NCI-H187 treated with DMSO at 0.1 percent for 48 hours (cell line): ENCODE measurements around the gene LDLRAD4.

Experiments
- DNase-seq: peaks from one replicate; lab custom pipeline; 2025; lab: John Stamatoyannopoulos, UW

LDLRAD4 gene

DNA sequence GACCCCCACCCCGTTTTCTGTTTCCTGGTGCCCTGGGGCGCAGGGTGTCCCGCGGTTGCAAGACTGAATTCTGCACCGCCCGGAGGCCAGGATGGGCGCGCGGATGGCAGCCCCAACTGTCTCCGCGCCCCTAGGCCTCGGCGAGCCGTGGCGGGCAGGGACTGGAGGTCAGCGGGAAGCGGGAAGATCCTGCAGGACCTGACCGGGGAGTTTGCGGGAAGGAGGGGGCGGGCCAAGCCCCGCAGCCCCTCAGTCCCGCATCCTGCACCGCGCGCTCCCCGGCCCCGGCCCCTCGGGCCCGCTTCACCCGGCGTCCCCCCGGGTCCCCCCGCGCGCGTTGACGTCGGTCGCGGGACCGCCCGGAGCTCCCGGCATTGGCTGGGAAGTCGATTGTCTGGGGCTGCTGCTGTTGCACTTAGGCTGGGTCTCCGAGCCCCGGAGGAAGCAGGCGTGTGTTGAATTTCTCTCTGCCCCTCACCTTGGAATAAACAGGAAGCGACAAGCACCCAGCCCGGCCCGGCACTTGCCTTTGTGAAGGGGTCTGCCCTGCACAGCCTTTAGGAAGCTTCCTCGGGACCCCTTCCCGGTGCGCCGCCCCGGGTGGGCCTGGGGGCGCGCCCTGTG lies at the start of gene LDLRAD4:
Gene LDLRAD4, plus strand, starts transcription at position 393 of the 624 bp plus-strand sequence.
- no peak for DNase-seq

DNA sequence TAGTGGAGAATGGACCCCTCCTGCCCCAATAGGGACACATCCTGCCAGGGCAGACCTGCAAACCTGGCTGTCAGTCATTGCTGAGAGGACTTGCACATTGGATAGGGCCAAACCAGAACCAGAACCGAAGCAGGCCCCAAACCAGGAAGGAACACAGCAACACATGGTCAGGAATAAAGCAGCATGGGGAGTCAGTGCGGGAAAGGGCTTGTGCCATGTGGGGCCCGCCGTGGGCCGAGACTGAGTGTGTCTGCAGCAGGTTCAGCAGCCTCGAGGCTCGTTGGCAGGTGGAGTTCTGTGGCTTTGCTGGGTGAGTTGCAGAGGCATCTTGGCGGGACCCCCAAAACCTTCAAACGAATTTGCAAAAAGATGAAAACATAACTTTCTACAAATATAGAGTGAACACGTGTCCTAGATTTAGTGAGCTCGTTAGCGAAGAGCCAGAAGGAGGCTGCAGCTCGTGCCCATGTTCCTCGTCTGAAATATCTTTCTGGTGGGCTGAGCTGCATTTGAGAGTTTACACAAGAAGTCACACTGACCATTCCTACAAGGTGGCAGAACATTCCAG lies 44.9 kb upstream of the LDLRAD4 start:
- no peak for DNase-seq

DNA sequence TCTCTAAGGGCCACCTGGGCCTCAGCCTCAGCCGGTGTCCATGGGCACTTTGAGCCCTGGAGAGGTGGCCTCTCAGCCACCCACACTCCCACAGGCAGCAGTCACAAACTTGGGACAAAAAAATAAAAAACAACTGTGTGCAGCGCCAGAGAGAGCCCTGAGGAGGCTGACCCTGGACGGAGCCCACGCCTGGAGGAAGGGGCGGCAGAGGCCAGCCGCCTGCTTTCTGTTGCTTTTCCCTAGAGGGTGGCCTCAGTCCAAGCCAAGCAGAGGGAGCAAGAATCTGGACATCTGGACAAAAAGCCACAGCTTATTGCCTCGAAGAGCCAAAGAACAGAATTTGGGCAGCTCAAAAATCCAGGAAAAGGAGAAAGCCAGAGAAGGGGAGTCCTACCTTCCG lies 43.3 kb upstream of the LDLRAD4 start:
- DNase-seq, result no peak

DNA sequence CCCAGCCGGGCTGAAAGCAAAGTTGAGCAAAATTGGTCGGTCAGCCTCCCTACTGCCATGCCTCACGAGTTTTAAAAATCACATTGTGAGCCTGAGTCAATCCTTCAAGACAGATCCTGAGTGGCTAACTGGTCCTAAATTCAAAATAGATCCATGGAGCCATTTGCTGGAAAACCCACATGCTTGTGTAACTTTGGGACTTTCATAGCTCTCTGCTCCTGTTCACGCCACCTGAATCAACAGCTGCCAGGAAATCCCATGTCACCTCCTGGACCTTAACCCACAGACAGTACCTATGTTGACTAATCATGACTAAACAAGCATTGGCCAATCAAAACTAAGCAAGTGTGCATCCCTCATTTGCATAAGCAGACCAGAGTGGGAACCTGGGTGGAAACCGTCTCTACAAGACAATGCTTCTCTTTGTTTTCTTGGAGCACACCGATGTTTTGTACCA lies 42.8 kb upstream of the LDLRAD4 start:
- DNase-seq, result no peak

DNA sequence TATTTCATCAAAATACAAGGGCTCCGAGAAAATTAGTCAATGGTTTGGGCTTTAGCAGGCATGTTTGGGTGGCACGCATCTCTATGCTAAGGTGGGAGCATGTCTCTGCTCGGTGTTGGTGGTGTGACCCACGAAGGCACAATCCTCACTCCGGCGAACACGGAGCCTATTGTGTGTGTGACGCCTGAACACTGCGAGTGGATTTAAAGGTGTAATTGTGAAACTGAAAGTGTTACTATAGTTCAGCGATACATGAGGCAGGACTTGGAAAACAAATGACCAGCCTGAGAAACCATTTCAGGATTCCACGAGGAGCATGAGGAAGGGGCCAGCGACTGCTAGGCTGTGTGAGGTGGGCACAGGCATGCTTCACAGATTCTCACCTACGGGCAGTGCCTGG lies 41.7 kb upstream of the LDLRAD4 start:
- no peak for DNase-seq

DNA sequence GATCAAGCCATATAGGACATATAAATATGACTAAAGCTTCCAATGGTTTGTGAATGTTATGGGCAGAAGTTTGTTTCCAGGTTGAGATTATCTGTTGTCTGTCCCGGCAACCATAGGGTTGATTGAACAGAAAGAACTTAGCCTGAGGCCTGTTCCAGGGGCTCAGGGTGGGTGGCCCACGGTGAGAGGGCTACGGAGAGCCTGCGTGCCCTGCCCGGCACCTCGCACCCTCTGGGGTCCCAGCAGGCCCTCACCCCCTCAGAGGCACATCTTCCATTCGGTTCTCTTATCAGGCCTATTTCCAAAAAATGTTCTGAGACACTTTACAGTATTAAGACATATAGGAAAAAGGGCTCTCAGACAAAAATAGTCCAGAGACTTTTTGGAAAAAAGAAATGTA lies 40.4 kb upstream of the LDLRAD4 start:
- DNase-seq, result no peak

DNA sequence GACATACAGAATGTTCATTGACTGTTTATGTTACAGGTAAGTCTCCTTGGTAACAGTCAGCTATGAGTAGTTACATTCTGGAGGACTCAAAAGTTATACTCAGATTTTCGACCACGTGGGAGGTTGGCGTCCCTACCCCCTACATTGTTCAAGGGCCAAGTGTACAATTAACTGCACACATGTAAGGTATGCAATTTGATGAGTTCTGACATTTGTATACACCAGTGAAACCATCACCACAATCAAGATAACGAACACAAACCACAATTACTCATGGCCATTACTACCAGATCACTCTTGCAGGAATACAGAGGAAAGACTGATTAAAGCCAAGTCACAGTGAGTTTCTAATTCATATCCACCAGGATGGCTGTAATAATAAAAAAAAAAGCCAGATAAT lies 39.6 kb upstream of the LDLRAD4 start:
- DNase-seq, result no peak

DNA sequence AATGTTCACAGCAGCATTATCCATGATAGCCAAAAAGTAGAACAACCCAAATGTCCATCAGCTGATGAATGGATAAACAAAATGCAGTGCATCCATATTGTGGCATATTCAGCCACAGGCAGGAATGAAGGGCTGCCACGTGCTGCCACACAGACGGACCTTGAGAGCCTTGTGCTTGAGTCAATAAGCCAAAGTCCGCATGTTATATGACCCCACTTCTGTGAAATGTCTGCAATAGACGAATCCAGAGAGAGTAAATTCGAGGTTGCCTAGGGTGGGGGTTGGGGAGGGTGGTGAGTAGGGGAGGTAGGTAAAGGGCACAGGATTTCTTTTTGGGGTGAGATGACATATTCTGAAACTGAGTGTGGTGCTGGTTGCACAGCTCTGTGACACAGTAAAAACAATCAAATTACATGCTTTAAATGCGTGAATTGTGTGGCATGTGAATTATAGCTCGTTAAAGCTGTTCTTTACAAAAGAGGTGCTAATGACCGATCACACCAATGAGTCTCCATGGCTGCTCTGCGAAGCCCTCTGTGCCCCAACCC lies 38.9 kb upstream of the LDLRAD4 start:
- no peak for DNase-seq

DNA sequence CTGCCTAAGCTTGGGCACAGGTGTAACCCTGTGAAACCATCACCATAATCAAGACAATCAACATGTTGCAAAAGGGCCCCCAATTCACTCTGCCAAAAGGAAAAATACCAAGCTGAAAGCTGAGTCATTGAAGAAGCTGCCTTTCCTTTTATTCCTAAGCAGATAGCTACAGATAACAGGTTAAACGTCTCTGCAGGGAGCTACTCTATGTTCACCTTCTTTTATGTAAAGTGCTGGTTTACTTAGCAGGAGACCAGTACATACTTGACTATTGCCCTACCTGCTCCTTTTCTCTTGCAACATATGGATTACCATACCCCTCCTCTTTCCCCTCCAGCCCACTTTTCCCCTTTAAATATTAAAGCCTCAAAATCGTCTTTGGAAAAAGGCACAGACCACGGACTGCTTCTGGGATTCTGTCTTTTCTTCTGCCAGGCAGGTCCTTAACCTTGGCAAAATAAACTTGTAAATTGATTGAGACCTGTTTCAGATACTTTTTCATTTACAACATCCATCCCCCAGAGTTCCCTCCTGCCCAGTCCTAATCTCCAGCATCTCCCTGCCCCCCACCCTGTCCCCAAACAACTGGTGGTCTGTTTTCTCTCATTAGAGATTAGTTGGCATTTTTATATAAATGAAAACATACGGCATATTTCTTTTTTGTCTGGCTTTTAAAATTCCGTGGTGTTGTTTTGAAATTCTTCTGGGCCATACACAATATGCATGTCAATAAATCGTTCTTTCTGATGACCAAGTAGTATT lies 37.8 kb upstream of the LDLRAD4 start:
- no peak for DNase-seq

DNA sequence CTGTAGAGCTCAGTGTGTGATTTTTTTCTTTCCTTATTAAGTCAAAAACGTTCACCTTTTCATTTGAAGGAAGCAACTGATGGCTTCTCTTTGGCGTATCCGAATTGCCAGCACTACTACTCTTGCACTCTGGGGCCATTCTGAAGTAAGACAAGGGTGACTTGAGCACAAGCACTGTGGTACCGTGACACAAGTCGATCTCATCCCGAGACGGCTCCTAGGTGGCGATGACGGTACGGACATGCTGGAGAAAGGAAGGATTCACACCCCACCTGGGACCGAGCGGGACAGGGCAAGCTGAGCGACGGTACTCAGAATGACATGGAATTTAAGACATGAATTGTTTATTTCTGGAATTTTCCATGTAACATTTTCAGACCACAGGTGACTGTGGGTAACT lies 36.8 kb upstream of the LDLRAD4 start:
- DNase-seq, result no peak

DNA sequence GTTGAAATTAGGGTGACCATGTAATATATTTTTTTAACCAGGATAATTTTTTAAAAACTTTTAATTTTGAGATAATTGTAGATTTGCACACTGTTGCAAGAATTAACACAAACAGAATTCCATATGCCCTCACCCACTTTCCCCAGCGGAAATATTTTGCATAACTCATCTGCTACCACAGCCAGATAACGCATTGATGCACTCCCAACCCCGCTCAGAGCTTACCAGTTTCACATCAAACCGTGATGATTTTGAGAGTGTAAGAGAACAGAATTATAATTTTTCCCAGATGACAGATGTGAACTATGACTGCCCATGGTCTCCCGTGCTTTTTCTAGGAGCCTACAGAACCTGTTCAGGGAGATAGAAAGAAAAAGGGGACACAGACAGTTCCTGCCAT lies 35.2 kb upstream of the LDLRAD4 start:
- DNase-seq, result no peak

DNA sequence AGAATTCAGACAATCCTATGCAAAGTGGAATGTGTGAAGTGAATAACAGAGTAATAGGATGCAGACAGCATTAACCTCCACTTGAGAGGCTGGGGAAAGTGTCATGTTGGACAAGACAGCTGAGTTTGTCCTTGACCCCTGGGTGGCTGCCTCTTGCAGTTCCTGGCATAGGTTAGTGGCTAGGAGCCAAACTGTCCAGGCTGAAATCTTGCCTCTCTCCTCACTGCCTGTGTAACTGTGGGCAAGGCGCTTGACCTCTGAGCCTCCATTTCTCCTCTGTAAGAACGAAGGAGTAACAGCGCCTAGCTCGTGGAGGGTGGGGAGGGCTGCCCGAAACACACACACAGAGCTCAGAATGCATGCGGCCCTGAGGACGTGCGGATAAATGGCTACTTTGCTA lies 34.8 kb upstream of the LDLRAD4 start:
- DNase-seq, result no peak

DNA sequence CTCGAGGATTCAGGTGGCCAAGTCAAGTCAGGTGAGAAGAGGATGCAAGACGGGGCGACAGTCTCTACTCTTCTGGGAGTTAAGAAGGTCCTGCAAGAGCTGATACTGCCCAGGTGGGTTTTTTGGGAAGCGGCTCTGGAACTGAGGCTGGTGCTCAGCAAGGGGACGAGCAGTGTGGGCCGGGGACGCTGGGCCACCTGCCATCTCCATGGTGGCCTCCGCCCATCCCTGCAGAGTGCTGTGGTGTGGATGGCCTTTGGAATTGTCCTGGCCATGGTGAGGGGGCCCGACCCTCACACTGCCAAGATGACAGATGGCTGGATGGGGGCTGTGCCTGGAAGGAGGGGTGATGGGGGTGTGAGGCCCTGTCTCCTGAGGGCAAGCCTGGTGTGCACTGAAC lies 34.2 kb upstream of the LDLRAD4 start:
- DNase-seq, result no peak

DNA sequence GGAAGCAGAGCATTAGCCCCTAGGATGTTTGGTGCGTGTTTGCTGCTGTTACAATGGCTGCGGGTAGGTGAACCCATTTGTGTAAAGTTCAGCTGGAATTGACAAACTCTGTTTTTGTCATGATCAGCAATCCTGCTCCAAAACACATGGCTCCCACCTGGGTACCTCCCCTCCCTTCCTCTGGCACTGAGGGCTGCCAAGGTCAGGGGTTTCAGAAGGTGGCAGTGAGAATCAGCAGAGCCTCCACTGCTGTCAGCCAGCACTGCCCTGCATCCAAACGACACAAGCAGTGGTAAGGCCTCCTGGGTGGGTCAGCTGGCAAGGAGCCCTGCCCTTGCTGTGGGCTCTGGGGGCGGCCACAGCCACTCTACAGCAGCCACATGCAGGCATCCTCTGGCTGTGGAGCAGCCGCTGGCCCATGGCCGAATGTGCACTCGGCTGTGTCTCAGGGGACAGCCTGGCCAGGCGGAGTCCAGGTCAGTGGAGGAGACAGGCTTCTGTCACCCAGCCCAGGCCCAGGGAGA lies 32.8 kb upstream of the LDLRAD4 start:
- DNase-seq, result no peak

DNA sequence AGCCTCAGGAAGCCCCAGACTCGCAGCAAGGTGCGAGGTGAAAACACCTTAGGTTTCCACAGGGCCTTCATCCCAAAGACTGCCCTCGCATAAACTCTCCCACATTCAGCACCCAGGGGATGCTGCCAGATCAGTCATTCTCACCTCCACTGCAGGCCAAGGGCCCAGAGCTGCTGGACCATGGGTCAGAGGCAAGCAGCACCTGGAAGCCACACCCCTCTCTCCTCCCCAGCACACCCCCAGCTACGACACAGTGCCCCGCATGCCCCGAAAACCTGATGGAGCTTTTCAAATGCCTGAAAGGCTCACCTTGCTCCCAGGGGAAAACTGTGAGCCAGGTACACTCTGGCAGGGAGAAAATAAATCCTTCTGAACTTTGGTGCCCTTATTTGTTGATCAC lies 31.9 kb upstream of the LDLRAD4 start:
- DNase-seq, result no peak

DNA sequence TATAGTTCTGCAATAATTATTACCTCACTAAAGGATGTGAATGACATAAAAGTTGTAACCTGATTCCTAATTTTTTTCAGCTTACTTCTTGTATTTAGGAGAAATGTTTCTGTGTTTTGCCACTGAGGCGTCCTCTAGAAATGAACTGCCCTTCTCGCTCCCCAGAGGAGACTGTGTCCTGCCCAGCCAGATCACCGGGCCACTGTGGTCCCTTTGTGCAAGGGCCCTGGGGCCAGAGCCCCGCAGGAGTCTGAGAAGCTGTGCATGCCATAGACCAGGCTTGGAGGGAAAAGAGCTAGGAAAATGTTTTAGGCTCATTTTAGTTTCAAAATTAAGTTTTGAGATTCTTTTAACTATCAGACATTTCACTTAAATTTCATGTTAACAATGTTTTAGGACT lies 31.1 kb upstream of the LDLRAD4 start:
- DNase-seq, result no peak

DNA sequence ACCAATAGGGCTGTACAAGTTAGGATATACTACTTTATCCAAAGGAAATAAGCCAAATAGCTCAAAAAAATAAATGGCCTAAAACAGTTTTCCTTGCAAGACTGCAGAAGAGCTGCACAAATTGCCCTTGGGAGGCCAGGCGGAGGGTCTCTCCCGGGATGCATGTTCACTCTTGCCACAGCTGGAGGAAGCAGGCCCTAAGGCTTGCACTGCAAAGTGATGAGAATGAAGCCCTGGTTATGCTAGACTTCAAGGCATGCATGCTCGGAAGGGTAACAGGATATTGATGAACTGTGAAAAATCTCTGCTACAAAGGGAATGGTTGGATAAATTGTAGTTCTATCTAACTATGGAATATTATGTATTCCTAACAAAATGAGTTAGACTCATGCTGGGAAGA lies 27.5 kb upstream of the LDLRAD4 start:
- DNase-seq, result no peak

DNA sequence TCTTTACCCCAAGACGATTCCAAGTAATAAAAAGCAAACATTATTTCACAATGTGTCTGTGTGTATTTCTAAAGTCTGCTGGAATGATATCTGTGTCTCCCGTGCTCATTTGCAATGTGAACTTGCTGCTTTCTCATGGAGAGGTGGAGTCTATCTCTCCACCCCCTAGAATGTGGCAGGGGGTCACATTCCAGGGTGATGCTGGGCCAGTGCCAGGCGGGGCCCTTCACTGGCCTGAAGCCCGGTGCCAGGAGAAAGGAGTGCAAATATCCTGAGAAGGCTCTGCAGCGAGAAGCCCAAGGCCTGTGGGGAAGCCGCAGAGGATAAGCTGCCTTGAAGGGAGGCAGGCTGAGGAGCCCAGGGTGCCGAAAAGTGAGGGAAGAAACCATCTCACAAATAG lies 26.8 kb upstream of the LDLRAD4 start:
- no peak for DNase-seq

DNA sequence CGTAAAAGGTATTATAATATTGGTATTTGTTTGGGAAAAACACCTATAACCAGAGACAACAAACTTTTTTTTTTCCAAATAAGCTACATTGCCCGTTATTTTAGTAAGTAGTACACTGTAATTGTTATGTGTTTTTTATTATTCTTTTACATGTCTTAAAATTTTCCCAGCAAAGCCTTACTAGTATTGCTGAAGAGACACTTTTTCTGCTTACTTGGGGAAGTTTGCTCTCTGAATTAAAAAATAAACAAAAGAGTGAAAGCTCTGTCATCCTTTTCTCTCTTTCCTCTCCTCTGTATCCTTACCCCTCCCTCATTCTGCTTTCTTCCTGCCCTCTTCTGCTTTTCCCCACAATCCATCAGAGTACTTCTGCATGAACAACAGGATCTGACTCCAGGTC lies 25.6 kb upstream of the LDLRAD4 start:
- DNase-seq, result no peak

DNA sequence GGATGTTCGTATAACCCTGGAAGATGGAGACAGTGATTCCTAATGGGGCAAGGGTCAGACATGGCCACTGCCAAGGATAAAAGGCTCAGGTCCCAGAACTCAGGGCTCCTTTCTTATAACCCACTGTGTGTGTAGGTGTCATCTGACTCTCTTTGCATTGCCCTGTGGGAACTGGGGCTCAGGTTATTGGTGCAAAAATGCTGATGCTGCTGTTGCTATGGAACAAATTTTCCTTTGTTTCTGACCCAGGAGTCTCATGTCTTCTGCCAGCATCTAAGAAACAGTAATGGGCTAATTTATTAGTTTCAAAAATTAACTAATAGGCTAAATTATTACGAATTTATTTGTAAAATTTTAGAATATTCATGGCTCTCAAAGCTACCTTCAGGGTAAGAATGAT lies 24.3 kb upstream of the LDLRAD4 start:
- no peak for DNase-seq

DNA sequence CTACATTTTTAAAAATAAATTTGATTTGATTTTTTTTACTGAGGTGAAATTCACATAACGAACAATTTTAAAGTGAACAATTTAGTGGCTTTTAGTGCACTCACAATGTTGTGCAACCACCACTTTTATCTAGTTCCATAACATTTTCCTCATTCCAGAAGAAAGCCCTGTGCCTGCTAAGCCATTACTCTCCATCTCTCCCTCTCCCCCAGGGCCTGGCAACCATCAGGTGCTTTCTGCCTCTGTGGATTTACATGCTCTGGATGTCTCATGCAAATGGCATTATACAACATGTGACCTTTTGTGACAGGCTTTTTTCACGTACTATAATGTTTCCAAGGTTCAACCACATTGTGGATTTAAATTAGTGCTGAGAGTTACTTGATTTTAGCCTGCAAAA lies 19.9 kb upstream of the LDLRAD4 start:
- no peak for DNase-seq

DNA sequence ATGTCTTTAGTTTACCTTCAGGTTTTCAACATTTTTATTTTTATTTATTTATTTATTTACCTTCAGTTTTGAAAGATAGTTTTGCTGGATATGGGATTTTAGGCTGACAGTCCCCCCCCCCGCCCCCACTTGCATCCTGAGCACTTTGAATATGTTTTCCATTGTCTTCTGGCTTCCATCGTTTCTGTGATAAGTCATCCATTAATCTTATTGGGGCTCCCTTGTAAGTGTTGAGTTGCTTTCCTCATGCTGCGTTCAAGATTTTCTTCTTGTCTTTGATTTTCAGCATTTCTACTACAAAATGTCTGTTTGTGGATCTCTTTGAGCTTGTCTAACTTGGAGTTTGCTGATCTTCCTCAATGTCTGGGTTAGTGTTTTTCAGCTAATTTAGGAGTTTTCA lies 19.4 kb upstream of the LDLRAD4 start:
- no peak for DNase-seq

DNA sequence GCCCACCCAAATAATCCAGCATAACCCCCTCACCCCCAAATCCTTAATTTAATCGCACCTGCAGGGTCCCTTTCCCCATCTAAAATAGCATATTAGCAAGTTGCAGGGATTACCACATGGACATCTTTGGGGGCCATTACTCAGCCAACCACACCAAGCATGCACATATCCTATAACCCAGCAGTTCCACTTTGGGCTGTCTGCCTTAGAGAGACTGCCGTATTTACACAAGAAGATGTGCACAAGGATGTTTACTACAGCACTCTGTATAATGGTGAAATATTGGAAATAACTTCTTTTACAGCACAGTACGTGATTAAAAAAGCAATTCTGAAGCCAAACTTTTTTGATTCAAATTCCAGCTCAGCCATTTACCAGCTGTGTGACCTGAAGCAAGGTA lies 17.3 kb upstream of the LDLRAD4 start:
- DNase-seq, result no peak
